HCT116 (cell line): Measurements from ENCODE around the gene STPG1. TPM values are rescaled to one million over a fixed set of nuclear protein-coding genes. Genes with fewer than 3 reads are reported as not detected.
A peak's percentile ranks its signal among the peaks of the same experiment; 100 is the strongest.

Experiments used
- ATAC-seq: fragments of 200-7000 bp; cut with Tn5 transposase; 2 replicates; pipeline ENCODE4 v1.9.1; 2020; ENCODE audit warnings: mild to moderate bottlenecking, moderate library complexity
- BruUV-seq: library from RNA; stranded (reverse); fragments of 400-500 nt; replicated peaks from 2 replicates; lab custom pipeline; 2021; lab: Mats Ljungman, UMichigan
- CTCF ChIA-PET: fragments of 300-600 bp; sonication (Branson Sonifier 250); formaldehyde crosslinking; loops from one replicate; lab custom pipeline; 2021; ENCODE audit warnings: antibody characterized with exemption; lab: Charles Lee
- POLR2A ChIA-PET: fragments of 300-600, 350-600 bp; sonication (Branson Sonifier 250); formaldehyde crosslinking; loops from one replicate; lab custom pipeline; 2021; ENCODE audit warnings: antibody characterized with exemption; lab: Charles Lee
- RAD21 ChIA-PET, 2 experiments: fragments of 300-600 bp; sonication (Branson Sonifier 250); formaldehyde crosslinking; loops; one replicate each; lab custom pipeline; 2023; ENCODE audit warnings: low total read pairs in 2 of 2; ENCODE audit not compliant: uncharacterized antibody in 2 of 2, unreplicated experiment in 2 of 2, low non-redundant PET in 1 of 2; lab: Charles Lee
- DNase-seq: peaks from one replicate; pipeline ENCODE4 v3.0.0-alpha.2; 2010; ENCODE audit warnings: low read depth, low spot score
- H2AFZ ChIP-seq: fragments of 200-600 bp; shearing (Covaris generic), sonication (generic); 2 replicates; pipeline ENCODE4 v1.6.1; 2017; ENCODE audit warnings: low read depth, mixed run types, mixed read lengths, antibody characterized with exemption, low read length; ENCODE audit not compliant: poor library complexity, severe bottlenecking
- H3K27ac ChIP-seq: 2 replicates; pipeline ENCODE4 v1.5.1; 2012; ENCODE audit warnings: low read depth, low read length
- H3K27me3 ChIP-seq: fragments of 200-600 bp; sonication (generic); 2 replicates; pipeline ENCODE4 v1.6.1; 2016; ENCODE audit warnings: mixed run types, low read length, mixed read lengths; ENCODE audit not compliant: insufficient read depth
- H3K36me3 ChIP-seq, 2 experiments: fragments of 200-500 bp in 1 of 2; fragments of 200-600 bp in 1 of 2; sonication (Bioruptor generic) in 1 of 2; sonication (generic) in 1 of 2; 2 replicates each; pipeline versions ENCODE4 v1.5.1 to v1.6.1; 2014 to 2016; ENCODE audit warnings: low read length in 2 of 2, inconsistent platforms in 1 of 2, mixed read lengths in 1 of 2, mixed run types in 1 of 2; ENCODE audit not compliant: insufficient read depth in 2 of 2, control insufficient read depth in 1 of 2
- H3K4me1 ChIP-seq, 2 experiments: fragments of 200-600 bp in 1 of 2; sonication (generic) in 1 of 2; 2 replicates each; pipeline versions ENCODE4 v1.5.1 to v1.6.1; 2012 to 2017; ENCODE audit warnings: low read length in 2 of 2, inconsistent platforms in 1 of 2, mild to moderate bottlenecking in 1 of 2, mixed read lengths in 1 of 2, mixed run types in 1 of 2, moderate library complexity in 1 of 2; ENCODE audit not compliant: insufficient read depth in 2 of 2, control insufficient read depth in 1 of 2
- H3K4me2 ChIP-seq: fragments of 200-600 bp; sonication (generic); 2 replicates; pipeline ENCODE4 v1.6.1; 2017; ENCODE audit warnings: mixed run types, low read length, mixed read lengths
- H3K4me3 ChIP-seq, 2 experiments: fragments of 200-600 bp in 1 of 2; sonication (generic) in 1 of 2; replicated peaks in 1 of 2; 2 replicates each; pipeline ENCODE4 v1.5.1; 2011 to 2016; ENCODE audit warnings: low read length in 2 of 2, control low read depth in 1 of 2, low read depth in 1 of 2, mild to moderate bottlenecking in 1 of 2, mixed read lengths in 1 of 2, mixed run types in 1 of 2
- H3K79me2 ChIP-seq: fragments of 200-600 bp; sonication (generic); 2 replicates; pipeline ENCODE4 v1.6.1; 2017; ENCODE audit warnings: mild to moderate bottlenecking, mixed run types, low read length, moderate library complexity, mixed read lengths; ENCODE audit not compliant: insufficient read depth
- H3K9ac ChIP-seq: fragments of 200-600 bp; sonication (generic); 2 replicates; pipeline ENCODE4 v1.6.1; 2016; ENCODE audit warnings: low read length, mixed read lengths
- H3K9me2 ChIP-seq: fragments of 200-600 bp; sonication (generic), shearing (Covaris generic); 2 replicates; pipeline ENCODE4 v1.6.1; 2017; ENCODE audit warnings: mixed run types, mild to moderate bottlenecking, moderate library complexity; ENCODE audit not compliant: insufficient read depth
- H3K9me3 ChIP-seq, 2 experiments: fragments of 200-500 bp in 1 of 2; fragments of 200-600 bp in 1 of 2; sonication (Bioruptor generic) in 1 of 2; sonication (generic) in 1 of 2; 2 replicates each; pipeline ENCODE4 v1.6.1; 2014 to 2017; ENCODE audit warnings: low read length in 2 of 2, mixed read lengths in 2 of 2, inconsistent platforms in 1 of 2, low read depth in 1 of 2, mild to moderate bottlenecking in 1 of 2, mixed run types in 1 of 2, moderate library complexity in 1 of 2; ENCODE audit not compliant: control insufficient read depth in 1 of 2, insufficient read depth in 1 of 2
- H4K20me1 ChIP-seq: fragments of 200-600 bp; sonication (generic), shearing (Covaris generic); 2 replicates; pipeline ENCODE4 v1.6.1; 2017; ENCODE audit warnings: mixed run types, mild to moderate bottlenecking, moderate library complexity; ENCODE audit not compliant: insufficient read depth
- CBX3 ChIP-seq: IDR thresholded peaks from 2 replicates; pipeline ENCODE4 v1.6.1; 2012; ENCODE audit warnings: low read depth
- CEBPB ChIP-seq: IDR thresholded peaks from 2 replicates; pipeline ENCODE4 v1.6.1; 2012; ENCODE audit warnings: low read depth
- CTCF ChIP-seq, 3 experiments: fragments of 200-600 bp in 1 of 3; sonication (generic) in 1 of 3; IDR thresholded peaks in 2 of 3; conservative IDR thresholded peaks in 1 of 3; 2 replicates each; pipeline ENCODE4 v1.5.1; 2012 to 2017; ENCODE audit warnings: low read depth in 2 of 3, low read length in 2 of 3, antibody characterized with exemption in 1 of 3, borderline replicate concordance in 1 of 3, control low read depth in 1 of 3, mild to moderate bottlenecking in 1 of 3, mixed read lengths in 1 of 3, mixed run types in 1 of 3, moderate library complexity in 1 of 3; ENCODE audit not compliant: insufficient read depth in 1 of 3
- EGR1 ChIP-seq: IDR thresholded peaks from 2 replicates; pipeline ENCODE4 v1.6.1; 2012; ENCODE audit warnings: low read depth
- ELF1 ChIP-seq: IDR thresholded peaks from 2 replicates; pipeline ENCODE4 v1.6.1; 2012; ENCODE audit warnings: low read depth, borderline replicate concordance
- EZH2phosphoT487 ChIP-seq: fragments of 200-600 bp; IDR thresholded peaks from 2 replicates; pipeline ENCODE4 v1.6.1; 2018; ENCODE audit warnings: antibody characterized with exemption, borderline replicate concordance
- FOSL1 ChIP-seq: IDR thresholded peaks from 2 replicates; pipeline ENCODE4 v1.6.1; 2012; ENCODE audit warnings: low read depth
- JUND ChIP-seq: IDR thresholded peaks from 2 replicates; pipeline ENCODE4 v1.6.1; 2012
- MAX ChIP-seq: IDR thresholded peaks from 2 replicates; pipeline ENCODE4 v1.6.1; 2012
- RAD21 ChIP-seq: IDR thresholded peaks from 2 replicates; pipeline ENCODE4 v1.6.1; 2012; ENCODE audit warnings: low read depth, mild to moderate bottlenecking
- REST ChIP-seq: IDR thresholded peaks from 2 replicates; pipeline ENCODE4 v1.6.1; 2012; ENCODE audit warnings: low read depth
- SIN3A ChIP-seq: IDR thresholded peaks from 2 replicates; pipeline ENCODE4 v1.6.1; 2012; ENCODE audit warnings: low read depth
- SP1 ChIP-seq: IDR thresholded peaks from 2 replicates; pipeline ENCODE4 v1.6.1; 2012; ENCODE audit warnings: low read depth
- SRF ChIP-seq: IDR thresholded peaks from 2 replicates; pipeline ENCODE4 v1.6.1; 2012; ENCODE audit warnings: low read depth
- TCF7L2 ChIP-seq: IDR thresholded peaks from 2 replicates; pipeline ENCODE4 v1.7.0; 2011; ENCODE audit warnings: borderline replicate concordance, inconsistent platforms; ENCODE audit not compliant: insufficient read depth, insufficient read length; ENCODE audit errors: extremely low read depth
- YY1 ChIP-seq: IDR thresholded peaks from 2 replicates; pipeline ENCODE4 v1.6.1; 2011; ENCODE audit warnings: low read length, low read depth, moderate library complexity, mild to moderate bottlenecking; ENCODE audit not compliant: insufficient replicate concordance; ENCODE audit errors: extremely low read depth
- ZBTB33 ChIP-seq: IDR thresholded peaks from 2 replicates; pipeline ENCODE4 v1.6.1; 2011; ENCODE audit warnings: mild to moderate bottlenecking, low read length, moderate library complexity; ENCODE audit not compliant: insufficient replicate concordance; ENCODE audit errors: extremely low read depth
- intact Hi-C: fragments of 100-400 bp; cut with micrococcal nuclease; formaldehyde crosslinking; loops from 2 replicates; pipeline ENCODE4 v1.10.0; 2022
- total RNA-seq: library from RNA; stranded (reverse); gene quantifications from one replicate; pipeline ENCODE4 v1.2.1, GENCODE V29; 2021; ENCODE audit not compliant: unreplicated experiment

Gene STPG1
- total RNA-seq, 1 experiment from 2014 or later: 13.4 TPM

GRCh38 chr1:24415910-24416665 is 2.5 kb upstream of the STPG1 start:
- ChIA-PET POLR2A (interaction anchor here (0.6 to 1.0 kb wide), 5 partner anchors 12 to 414 kb away, joined by 3 to 4 read pairs (median 3); no protein-coding TSS in a partner anchor), CTCF (interaction anchor here (0.5 to 2.0 kb wide), 34 partner anchors 7 to 820 kb away, joined by 3 to 17 read pairs (median 4); no protein-coding TSS in a partner anchor), RAD21 (interaction anchor here in 1 of 2 experiments (1.0 kb wide), 1 partner anchor 214 kb away, joined by 3 read pairs; no protein-coding TSS in a partner anchor)
- no peak for TF ChIP-seq ELF1
- TF ChIP-seq FOSL1: no peak
- no peak for TF ChIP-seq EZH2phosphoT487
- TF ChIP-seq CEBPB: no peak
- no peak for TF ChIP-seq ZBTB33
- TF ChIP-seq RAD21: no peak
- TF ChIP-seq MAX: no peak; the same call in 1 of the 2 replicates
- no peak for TF ChIP-seq REST
- no peak for TF ChIP-seq SP1
- no peak for TF ChIP-seq SIN3A
- no peak for TF ChIP-seq CBX3
- no peak for TF ChIP-seq TCF7L2
- TF ChIP-seq JUND: no peak
- TF ChIP-seq SRF: no peak
- TF ChIP-seq YY1: no peak
- no peak for TF ChIP-seq CTCF (IDR thresholded peaks at IDR 0.05 in 2 of 3, conservative IDR thresholded peaks at IDR 0.05 in 1 of 3; ENCODE audit: borderline replicate concordance in 1 of 3, insufficient read depth in 1 of 3, low read depth in 2 of 3, low read length in 2 of 3)
- no peak for TF ChIP-seq EGR1
- peak overlapping the region; percentile 56 for H2AFZ ChIP-seq
- H3K27ac ChIP-seq: no peak overlapping the region
- H3K79me2 ChIP-seq: no peaks in the 10 kb centered on the region
- H3K27me3 ChIP-seq: no peaks in the 10 kb centered on the region
- ATAC-seq (peak; percentile 21), DNase-seq (no peak)
- BruUV-seq: TSS peak; percentile 49
- H3K4me3 ChIP-seq: peak overlapping the region; percentile 87 to 88
- peak overlapping the region; percentile 71 for H3K9ac ChIP-seq
- peak overlapping the region; percentile 97 for H3K4me2 ChIP-seq
- H3K9me3 ChIP-seq: no peaks in the 10 kb centered on the region
- peaks cover 36 to 73% of the 10 kb centered on the region in 2 experiments for H3K4me1 ChIP-seq
- intact Hi-C loops: loop anchor here (2.0 to 10.0 kb wide), 2 partner anchors 109 to 219 kb away; no protein-coding TSS in a partner anchor
- H4K20me1 ChIP-seq: no peaks in the 10 kb centered on the region
- no peaks in the 10 kb centered on the region for H3K36me3 ChIP-seq
- H3K9me2 ChIP-seq: no peaks in the 10 kb centered on the region
